Adipocyte (in vitro differentiated cells): Measurements from ENCODE around the gene APOC1.
"Not testable (repeated sequence)": the region's sequence is repeated elsewhere in the genome, so short reads cannot be mapped to it uniquely, and the experiment has no call there.

Source experiments
- DNase-seq: peaks from one replicate; pipeline ENCODE4 v3.0.0-alpha.2; 2015; ENCODE audit warnings: low read depth
- H3K27me3 ChIP-seq: replicated peaks from 2 replicates; pipeline ENCODE4 v1.7.0; 2013; ENCODE audit warnings: mild to moderate bottlenecking, low read length, moderate library complexity; ENCODE audit not compliant: control insufficient read depth, insufficient read depth
- H3K36me3 ChIP-seq: 2 replicates; pipeline ENCODE4 v1.7.0; 2013; ENCODE audit warnings: low read length, mild to moderate bottlenecking, moderate library complexity; ENCODE audit not compliant: control insufficient read depth, insufficient read depth, severe bottlenecking
- H3K4me1 ChIP-seq: 2 replicates; pipeline ENCODE4 v1.7.0; 2013; ENCODE audit warnings: mild to moderate bottlenecking, low read length, moderate library complexity; ENCODE audit not compliant: control insufficient read depth, insufficient read depth
- H3K4me3 ChIP-seq: 2 replicates; pipeline ENCODE4 v1.7.0; 2013; ENCODE audit warnings: mild to moderate bottlenecking, low read length, moderate library complexity
- H3K9ac ChIP-seq: 2 replicates; pipeline ENCODE4 v1.7.0; 2013; ENCODE audit warnings: mild to moderate bottlenecking, low read length, moderate library complexity
- H3K9me3 ChIP-seq: 2 replicates; pipeline ENCODE4 v1.7.0; 2013; ENCODE audit warnings: mild to moderate bottlenecking, low read length, moderate library complexity; ENCODE audit not compliant: control insufficient read depth

APOC1 gene

GRCh38 chr19:44925114-44925891, 10.9 kb downstream of the APOC1 start:
- Histone ChIP-seq H3K4me3 (peak overlapping the region; percentile 64), H3K27me3 (no peaks in the 10 kb centered on the region), H3K9me3 (no peaks in the 10 kb centered on the region), H3K9ac (peak overlapping the region; percentile 75), H3K36me3 (no peaks in the 10 kb centered on the region), H3K4me1 (peaks cover 43% of the 10 kb centered on the region)
- DNase-seq, result peak; percentile 69

- peaks cover 43% of the 10 kb centered on the region for H3K4me1 ChIP-seq
- not testable (repeated sequence) for H3K4me3 ChIP-seq, H3K9me3 ChIP-seq, H3K27me3 ChIP-seq, DNase-seq, H3K36me3 ChIP-seq
- H3K9ac ChIP-seq, result peak overlapping the region; percentile 42
Measured at GRCh38 chr19:44926245-44927077, 12.1 kb downstream of the APOC1 start.

DNA sequence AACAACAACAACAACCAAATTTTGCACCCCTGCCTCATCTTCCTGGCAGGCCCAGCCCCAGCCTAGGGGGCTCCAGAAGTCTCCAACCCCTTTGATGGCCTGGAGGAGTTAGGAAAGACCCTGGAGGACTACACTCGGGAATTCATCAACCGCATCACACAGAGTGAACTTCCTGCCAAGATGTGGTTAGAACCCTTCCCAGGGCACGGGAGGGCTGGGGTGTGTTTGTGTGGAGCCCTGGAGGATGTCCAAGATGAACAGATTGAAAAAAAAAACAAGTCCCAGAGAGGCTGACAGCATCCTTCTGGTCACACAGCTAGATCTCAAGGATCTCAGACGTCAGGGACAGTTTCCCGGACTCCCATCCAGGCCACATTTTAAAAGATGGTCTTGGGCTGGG, 13.3 kb downstream of the APOC1 start:
- no peak for DNase-seq
- Histone ChIP-seq H3K4me1 (peaks cover 43% of the 10 kb centered on the region), H3K27me3 (no peaks in the 10 kb centered on the region), H3K9ac (peak overlapping the region; percentile 50), H3K9me3 (no peaks in the 10 kb centered on the region), H3K4me3 (no peak overlapping the region), H3K36me3 (no peaks in the 10 kb centered on the region)

- no peaks in the 10 kb centered on the region for H3K9me3 ChIP-seq
- peaks cover 35% of the 10 kb centered on the region for H3K4me1 ChIP-seq
Measured at GRCh38 chr19:44930088-44930487, 15.7 kb downstream of the APOC1 start.

DNA sequence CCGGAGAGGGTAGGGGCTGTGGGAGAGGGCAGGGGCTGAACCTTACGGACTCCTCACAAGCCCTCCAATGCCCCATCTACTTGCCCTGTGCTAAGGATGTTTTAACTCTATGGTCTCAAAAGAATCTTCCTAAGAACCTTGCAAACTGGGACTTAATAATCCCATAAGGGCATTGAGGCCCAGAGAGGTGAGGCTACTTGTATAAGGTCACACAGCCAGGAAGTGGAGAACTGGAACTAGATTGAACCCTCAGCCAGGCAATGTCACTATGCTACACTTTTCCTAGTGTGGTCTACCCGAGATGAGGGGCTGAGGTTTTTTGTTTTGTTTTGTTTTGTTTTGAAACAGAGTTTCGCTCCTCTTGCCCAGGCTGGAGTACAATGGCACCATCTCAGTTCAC, 17.1 kb downstream of the APOC1 start:
- no peak overlapping the region for H3K9ac ChIP-seq
- H3K36me3 ChIP-seq, result no peaks in the 10 kb centered on the region
- H3K9me3 ChIP-seq, result no peaks in the 10 kb centered on the region
- H3K4me3 ChIP-seq, result no peak overlapping the region
- peaks cover 28% of the 10 kb centered on the region for H3K4me1 ChIP-seq
- DNase-seq, result no peak
- no peaks in the 10 kb centered on the region for H3K27me3 ChIP-seq

More at GRCh38 chr19:44930088-44930487, 15.7 kb downstream of the APOC1 start:
- Histone ChIP-seq H3K4me3 (no peak overlapping the region), H3K9ac (no peak overlapping the region), H3K36me3 (no peaks in the 10 kb centered on the region), H3K27me3 (no peaks in the 10 kb centered on the region)
- no peak for DNase-seq

- H3K27me3 ChIP-seq, result no peaks in the 10 kb centered on the region
Measured at GRCh38 chr19:44939668-44940067, 25.3 kb downstream of the APOC1 start.

GRCh38 chr19:44942067-44942571, 27.7 kb downstream of the APOC1 start, which contains the start of gene APOC4:
Gene APOC4 (plus strand): TSS chr19:44942237. CDS start chr19:44942278, 41 bp downstream.
- H3K9me3 ChIP-seq, result no peaks in the 10 kb centered on the region
- H3K4me1 ChIP-seq, result peaks cover 5% of the 10 kb centered on the region
- no peak within 1 kb of the TSS for H3K4me3 ChIP-seq
- DNase-seq, result no peak
- no peaks in the 10 kb centered on the region for H3K36me3 ChIP-seq
- no peaks in the 10 kb centered on the region for H3K27me3 ChIP-seq
- H3K9ac ChIP-seq, result no peak within 1 kb of the TSS

More at GRCh38 chr19:44939668-44940067, 25.3 kb downstream of the APOC1 start:
- H3K9me3 ChIP-seq, result no peaks in the 10 kb centered on the region
- H3K4me1 ChIP-seq, result peaks cover 12% of the 10 kb centered on the region
- no peak overlapping the region for H3K9ac ChIP-seq
- no peak overlapping the region for H3K4me3 ChIP-seq
- no peak for DNase-seq
- no peaks in the 10 kb centered on the region for H3K36me3 ChIP-seq

DNA sequence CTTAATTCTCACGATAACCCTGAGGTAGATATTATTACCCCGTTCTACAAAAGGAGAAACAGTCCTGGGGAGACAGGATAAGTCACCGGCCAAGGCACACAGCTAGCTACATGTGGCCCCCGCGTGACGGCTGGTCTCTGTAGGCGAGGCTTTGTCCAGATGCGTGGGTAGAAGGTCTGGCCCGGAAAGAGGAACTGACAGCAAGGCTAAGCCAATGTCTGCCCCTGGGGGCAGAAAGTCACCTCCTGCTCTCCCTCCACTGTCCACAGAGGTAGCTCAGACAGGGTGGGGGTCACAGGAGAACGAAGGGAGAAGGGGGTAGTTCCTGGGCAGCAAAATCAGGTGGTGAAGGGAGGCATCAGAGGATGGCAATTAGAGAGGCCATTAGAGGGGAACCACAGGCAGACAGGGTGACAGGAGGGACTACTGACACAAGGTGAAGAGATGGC, 29.4 kb downstream of the APOC1 start:
- DNase-seq, result no peak

DNA sequence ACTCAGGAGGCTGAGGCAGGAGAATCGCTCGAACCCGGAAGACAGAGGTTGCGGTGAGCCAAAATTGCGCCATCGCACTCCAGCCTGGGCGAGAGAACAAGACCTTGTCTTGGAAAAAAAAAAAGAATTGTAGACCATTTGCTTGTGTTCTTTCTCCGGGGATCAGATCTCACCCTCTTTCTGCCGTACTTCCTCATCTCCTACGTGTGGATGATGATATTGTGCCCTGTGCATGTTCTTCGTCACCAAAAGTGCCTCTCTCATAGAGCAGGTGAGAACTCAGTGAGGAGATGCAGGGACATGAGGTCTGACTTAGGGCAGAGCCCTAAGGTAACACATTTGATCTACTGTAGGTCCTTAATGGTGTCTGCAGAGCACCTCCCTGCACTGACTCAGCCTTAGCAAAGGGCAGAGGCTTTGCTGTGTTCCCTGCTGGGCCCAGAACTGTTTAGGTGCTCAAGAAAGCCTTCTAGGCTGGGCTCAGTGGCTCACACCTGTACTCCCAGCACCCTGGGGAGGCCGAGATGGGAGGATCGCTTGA, 32.7 kb downstream of the APOC1 start:
- H3K27me3 ChIP-seq, result no peaks in the 10 kb centered on the region
- DNase-seq, result no peak
- H3K9ac ChIP-seq, result no peak overlapping the region
- no peaks in the 10 kb centered on the region for H3K9me3 ChIP-seq
- no peak overlapping the region for H3K4me3 ChIP-seq
- H3K4me1 ChIP-seq, result peaks cover 25% of the 10 kb centered on the region
- peaks cover 3% of the 10 kb centered on the region for H3K36me3 ChIP-seq

More for the DNA sequence above, 29.4 kb downstream of the APOC1 start:
- H3K27me3 ChIP-seq, result no peaks in the 10 kb centered on the region
- H3K4me1 ChIP-seq, result peaks cover 5% of the 10 kb centered on the region
- no peak overlapping the region for H3K9ac ChIP-seq
- H3K9me3 ChIP-seq, result no peaks in the 10 kb centered on the region
- no peaks in the 10 kb centered on the region for H3K36me3 ChIP-seq
- H3K4me3 ChIP-seq, result no peak overlapping the region

GRCh38 chr19:44948237-44948636, 33.8 kb downstream of the APOC1 start:
- Histone ChIP-seq H3K27me3 (no peaks in the 10 kb centered on the region), H3K36me3 (peaks cover 3% of the 10 kb centered on the region), H3K9ac (no peak overlapping the region), H3K4me1 (peaks cover 25% of the 10 kb centered on the region), H3K4me3 (no peak overlapping the region), H3K9me3 (no peaks in the 10 kb centered on the region)
- no peak for DNase-seq
